PC-3 (cell line): Measurements from ENCODE around the gene PNN. TPM values are rescaled to one million over a fixed set of nuclear protein-coding genes. Genes with fewer than 3 reads are reported as not detected.

ENCODE experiments used
- ATAC-seq: fragments of 200-7000 bp; cut with Tn5 transposase; 2 replicates; pipeline ENCODE4 v1.9.1; 2020; ENCODE audit warnings: mild to moderate bottlenecking, moderate library complexity
- BruUV-seq: library from RNA; stranded (reverse); fragments of 400-500 nt; replicated peaks from 2 replicates; lab custom pipeline; 2021; lab: Mats Ljungman, UMichigan
- CTCF ChIA-PET: fragments of 300-600 bp; sonication (Branson Sonifier 250); formaldehyde crosslinking; loops from one replicate; lab custom pipeline; 2022; ENCODE audit warnings: antibody characterized with exemption; lab: Charles Lee
- POLR2A ChIA-PET: fragments of 300-600 bp; sonication (Branson Sonifier 250); formaldehyde crosslinking; loops from one replicate; lab custom pipeline; 2022; ENCODE audit warnings: antibody characterized with exemption; ENCODE audit not compliant: unreplicated experiment; lab: Charles Lee
- DNase-seq: peaks from one replicate; pipeline ENCODE4 v3.0.0-alpha.2; 2015
- H2AFZ ChIP-seq: fragments of 300-600 bp; sonication (generic); 2 replicates; pipeline ENCODE4 v1.6.0; 2016; ENCODE audit warnings: antibody characterized with exemption, low read length
- H3F3A ChIP-seq: fragments of 300-600 bp; sonication (generic); one replicate; pipeline ENCODE4 v1.6.0; 2017; ENCODE audit warnings: antibody characterized with exemption, low read length, control low read depth, mild to moderate bottlenecking; ENCODE audit not compliant: unreplicated experiment
- H3K27ac ChIP-seq: fragments of 300-600 bp; sonication (generic); 2 replicates; pipeline ENCODE4 v1.5.1; 2016; ENCODE audit warnings: mild to moderate bottlenecking, low read length
- H3K27me3 ChIP-seq: fragments of 300-600 bp; sonication (generic); 2 replicates; pipeline ENCODE4 v1.6.1; 2016; ENCODE audit warnings: low read length, mixed read lengths
- H3K36me3 ChIP-seq: fragments of 300-600 bp; sonication (generic); 2 replicates; pipeline ENCODE4 v1.6.1; 2016; ENCODE audit warnings: low read depth, mixed run types, low read length, mixed read lengths
- H3K4me1 ChIP-seq: fragments of 300-600 bp; sonication (generic); 2 replicates; pipeline ENCODE4 v1.5.1; 2016; ENCODE audit warnings: low read length; ENCODE audit not compliant: insufficient read depth
- H3K4me2 ChIP-seq: fragments of 300-600 bp; sonication (generic); 2 replicates; pipeline ENCODE4 v1.6.0; 2016; ENCODE audit warnings: low read length
- H3K4me3 ChIP-seq: fragments of 300-600 bp; sonication (generic); 2 replicates; pipeline ENCODE4 v1.5.1; 2016; ENCODE audit warnings: mild to moderate bottlenecking, low read length, mixed read lengths
- H3K79me2 ChIP-seq: fragments of 300-600 bp; sonication (generic); 2 replicates; pipeline ENCODE4 v1.6.1; 2017; ENCODE audit warnings: low read length, mixed read lengths
- H3K9ac ChIP-seq: fragments of 300-600 bp; sonication (generic); 2 replicates; pipeline ENCODE4 v1.6.0; 2016; ENCODE audit warnings: mild to moderate bottlenecking, low read length
- H3K9me2 ChIP-seq: fragments of 300-600 bp; sonication (generic); replicated peaks from 2 replicates; pipeline ENCODE4 v1.6.1; 2016; ENCODE audit warnings: mixed run types, low read length, mixed read lengths
- H3K9me3 ChIP-seq: fragments of 300-600 bp; sonication (generic); 2 replicates; pipeline ENCODE4 v1.6.1; 2016; ENCODE audit warnings: low read length, mixed read lengths
- H4K20me1 ChIP-seq: fragments of 300-600 bp; sonication (generic); 2 replicates; pipeline ENCODE4 v1.6.1; 2016; ENCODE audit warnings: low read length, mixed read lengths
- CTCF ChIP-seq: fragments of 300-600 bp; sonication (generic); conservative IDR thresholded peaks from 2 replicates; pipeline ENCODE4 v1.5.1; 2017; ENCODE audit warnings: antibody characterized with exemption, low read depth, mild to moderate bottlenecking, low read length
- EZH2 ChIP-seq: fragments of 300-600 bp; sonication (generic); IDR thresholded peaks from one replicate; pipeline ENCODE4 v1.6.1; 2017; ENCODE audit warnings: antibody characterized with exemption, mild to moderate bottlenecking, low read length; ENCODE audit not compliant: unreplicated experiment
- EZH2phosphoT487 ChIP-seq: fragments of 300-600 bp; sonication (generic); IDR thresholded peaks from 2 replicates; pipeline ENCODE4 v1.6.1; 2018; ENCODE audit warnings: mild to moderate bottlenecking, antibody characterized with exemption, low read length, borderline replicate concordance
- intact Hi-C: fragments of 100-400 bp; cut with micrococcal nuclease; formaldehyde crosslinking; loops from 2 replicates; pipeline ENCODE4 v1.9.0; 2023
- total RNA-seq: library from RNA; depleted of rRNA; stranded (reverse); fragments of >200 nt; gene quantifications from 2 replicates; pipeline ENCODE4 v1.2.3, GENCODE V29; 2014

Gene PNN
- total RNA-seq, 1 experiment from 2014 or later = 36.7 TPM

GRCh38 chr14:39169541-39169900 lies 5.5 kb upstream of the PNN start:
- no peaks in the 10 kb centered on the region for H3K9me2 ChIP-seq
- H3F3A ChIP-seq = no peaks in the 10 kb centered on the region
- POLR2A ChIA-PET = interaction anchor here (0.6 to 1.0 kb wide), 7 partner anchors 13 to 135 kb away, joined by 3 to 15 read pairs (median 5); no protein-coding TSS in a partner anchor
- ATAC-seq (peak; percentile 47), DNase-seq (no peak)
- no peak for TF ChIP-seq CTCF
- no peak for TF ChIP-seq EZH2
- no peak for TF ChIP-seq EZH2phosphoT487
- no peaks in the 10 kb centered on the region for H3K27me3 ChIP-seq
- BruUV-seq = no TSS peak
- intact Hi-C loops = loop anchor here (5.0 kb wide), 1 partner anchor 258 kb away; no protein-coding TSS in a partner anchor
- H3K4me1 ChIP-seq = peaks cover 20% of the 10 kb centered on the region
- CTCF ChIA-PET = interaction anchor here (0.7 to 0.8 kb wide), 2 partner anchors 52 to 62 kb away, joined by 4 to 5 read pairs; no protein-coding TSS in a partner anchor
- H4K20me1 ChIP-seq = no peaks in the 10 kb centered on the region
- no peaks in the 10 kb centered on the region for H3K9me3 ChIP-seq
- H3K4me3 ChIP-seq = peak overlapping the region; percentile 84
- peak overlapping the region; percentile 82 for H3K27ac ChIP-seq
- peaks cover 6% of the 10 kb centered on the region; the same call in 1 of the 2 replicates for H3K36me3 ChIP-seq
- H3K4me2 ChIP-seq = peak overlapping the region; percentile 87
- peak overlapping the region; percentile 95 for H2AFZ ChIP-seq
- peaks cover 49% of the 10 kb centered on the region for H3K79me2 ChIP-seq
- peak overlapping the region; percentile 92 for H3K9ac ChIP-seq

- ATAC-seq (no peak), DNase-seq (no peak)
- no peaks in the 10 kb centered on the region for H3K27me3 ChIP-seq
- no peak overlapping the region for H3K27ac ChIP-seq
- H3K79me2 ChIP-seq = peaks cover 51% of the 10 kb centered on the region
- BruUV-seq = no TSS peak
- intact Hi-C loops = no loop called here
- peaks cover 26% of the 10 kb centered on the region for H3K4me1 ChIP-seq
- H2AFZ ChIP-seq = no peak overlapping the region
- H3K4me3 ChIP-seq = no peak overlapping the region
- H3K9ac ChIP-seq = no peak overlapping the region
- H3K36me3 ChIP-seq = peaks cover 27% of the 10 kb centered on the region
- H4K20me1 ChIP-seq = peaks cover 25% of the 10 kb centered on the region
- no peak overlapping the region for H3K4me2 ChIP-seq
- no peak for TF ChIP-seq EZH2phosphoT487
- no peak for TF ChIP-seq CTCF
- no peak for TF ChIP-seq EZH2
- CTCF ChIA-PET = no interaction called here
- POLR2A ChIA-PET = no interaction called here
- H3K9me3 ChIP-seq = no peaks in the 10 kb centered on the region
- H3K9me2 ChIP-seq = no peaks in the 10 kb centered on the region
- no peaks in the 10 kb centered on the region for H3F3A ChIP-seq
Observed at GRCh38 chr14:39173198-39173597, 1.9 kb upstream of the PNN start.
